GM19099 (cell line): ENCODE measurements around the gene LARP4B.

Experiments
- POLR2A ChIP-seq: IDR thresholded peaks from 3 replicates; pipeline ENCODE4 v1.6.1; 2011; ENCODE audit warnings: low read depth; ENCODE audit not compliant: insufficient read length; ENCODE audit errors: extremely low read depth

LARP4B gene

DNA sequence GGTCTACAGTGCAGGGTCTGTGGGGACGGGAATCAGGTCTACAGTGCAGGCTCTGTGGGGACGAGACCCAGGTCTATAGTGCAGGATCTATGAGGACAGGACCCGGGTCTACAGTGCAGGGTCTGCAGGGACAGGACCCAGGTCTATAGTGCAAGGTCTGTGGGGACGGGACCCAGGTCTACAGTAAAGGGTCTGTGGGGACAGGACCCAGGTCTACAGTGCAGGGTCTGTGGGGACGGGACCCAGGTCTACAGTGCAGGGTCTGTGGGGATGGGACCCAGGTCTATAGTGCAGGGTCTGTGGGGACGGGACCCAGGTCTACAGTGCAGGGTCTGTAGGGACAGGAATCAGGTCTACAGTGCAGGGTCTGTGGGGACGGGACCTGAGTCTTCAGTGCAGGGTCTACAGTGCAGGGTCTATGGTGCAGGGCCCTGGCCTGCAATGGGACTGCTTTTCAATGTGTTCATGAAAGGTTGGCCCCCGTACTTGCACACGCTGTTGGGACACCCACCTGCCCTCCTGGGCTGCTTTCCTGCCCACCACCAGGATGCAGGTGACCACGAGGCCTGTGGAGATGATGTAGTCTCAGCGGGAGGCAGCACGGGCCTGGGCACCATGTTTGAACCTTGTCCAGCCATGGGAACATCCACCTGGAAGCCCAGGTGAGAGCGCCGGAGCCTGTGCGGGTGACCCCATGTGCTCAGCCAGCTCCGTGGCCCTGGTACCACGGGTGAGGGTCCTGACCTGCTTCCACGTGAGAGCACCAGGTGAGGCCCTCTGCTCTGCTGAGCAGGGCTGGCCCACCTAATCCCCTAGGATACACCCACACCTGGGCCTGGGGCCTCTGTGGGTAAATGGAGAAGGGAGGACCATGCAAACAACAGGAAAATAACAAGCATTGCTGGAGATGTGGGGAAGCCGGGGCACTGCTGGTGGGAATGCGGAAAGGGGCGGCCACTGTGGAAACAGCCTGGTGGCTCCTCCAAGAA is 150.7 kb downstream of the LARP4B start:
- no peak for TF ChIP-seq POLR2A

GRCh38 chr10:778626-779330 is 152.7 kb downstream of the LARP4B start:
- no peak for TF ChIP-seq POLR2A

DNA sequence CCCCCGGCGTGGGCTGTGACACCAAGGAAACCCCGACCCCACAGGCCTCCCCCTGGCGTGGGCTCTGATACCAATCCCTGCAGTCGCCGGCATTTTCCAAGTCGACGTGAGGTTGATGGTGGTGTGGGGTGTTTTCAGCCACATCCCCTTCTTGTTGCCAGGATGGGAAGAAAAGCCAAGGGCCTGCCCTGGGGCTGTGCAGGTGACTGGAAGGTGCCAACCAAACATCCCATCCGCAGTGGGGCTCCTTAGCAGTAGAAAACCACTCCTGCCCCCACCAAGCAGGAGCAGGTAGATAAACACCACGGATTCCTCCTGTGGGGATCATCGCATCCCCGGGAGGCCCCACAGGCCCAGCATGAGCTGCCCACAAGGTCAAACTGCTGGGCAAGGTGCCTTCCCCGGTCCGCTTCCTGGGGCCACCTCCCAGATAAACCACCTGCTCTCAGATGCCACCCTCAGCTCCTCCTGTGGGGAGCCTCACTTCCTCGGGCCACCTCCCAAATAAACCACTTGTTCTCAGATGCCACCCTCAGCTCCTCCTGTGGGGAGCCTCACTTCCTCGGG is 153.5 kb downstream of the LARP4B start:
- no peak for TF ChIP-seq POLR2A

- no peak for TF ChIP-seq POLR2A
These were observed 154.7 kb downstream of the LARP4B start for GRCh38 chr10:776772-777171.

GRCh38 chr10:775245-776075 is 156.0 kb downstream of the LARP4B start:
- no peak for TF ChIP-seq POLR2A

DNA sequence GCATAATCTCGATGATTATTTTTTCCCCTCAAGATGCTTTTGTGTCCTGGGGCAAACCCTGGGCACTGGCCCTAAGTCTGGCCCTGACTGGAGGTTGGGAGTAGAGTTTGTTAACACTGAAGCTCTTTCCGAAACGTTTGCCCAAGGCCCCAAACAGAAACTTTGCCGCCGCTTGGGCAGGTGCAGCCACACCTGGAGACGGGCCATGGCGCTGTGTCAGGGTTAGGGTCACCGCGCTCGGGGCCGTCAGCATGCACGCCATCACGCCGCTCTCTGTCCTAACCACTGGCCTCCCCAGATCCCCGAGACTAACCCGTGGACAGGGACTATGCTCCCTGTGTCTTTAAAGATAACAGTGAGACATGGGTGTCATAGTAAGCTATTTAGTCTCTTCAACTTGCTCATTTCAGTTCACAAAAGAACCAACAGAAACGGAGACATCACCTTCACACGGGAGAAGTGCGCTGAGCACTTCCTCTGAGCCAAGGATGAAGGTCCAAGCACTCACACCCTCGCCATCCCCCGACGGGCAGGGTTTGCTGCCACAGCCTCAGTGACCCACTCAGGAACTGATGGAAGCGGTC is 156.8 kb downstream of the LARP4B start:
- no peak for TF ChIP-seq POLR2A

- TF ChIP-seq POLR2A = no peak
These were observed 157.3 kb downstream of the LARP4B start for GRCh38 chr10:774223-774622.

GRCh38 chr10:773562-774161 is 157.8 kb downstream of the LARP4B start:
- no peak for TF ChIP-seq POLR2A

- no peak for TF ChIP-seq POLR2A
These were observed 159.3 kb downstream of the LARP4B start for GRCh38 chr10:772227-772637.

DNA sequence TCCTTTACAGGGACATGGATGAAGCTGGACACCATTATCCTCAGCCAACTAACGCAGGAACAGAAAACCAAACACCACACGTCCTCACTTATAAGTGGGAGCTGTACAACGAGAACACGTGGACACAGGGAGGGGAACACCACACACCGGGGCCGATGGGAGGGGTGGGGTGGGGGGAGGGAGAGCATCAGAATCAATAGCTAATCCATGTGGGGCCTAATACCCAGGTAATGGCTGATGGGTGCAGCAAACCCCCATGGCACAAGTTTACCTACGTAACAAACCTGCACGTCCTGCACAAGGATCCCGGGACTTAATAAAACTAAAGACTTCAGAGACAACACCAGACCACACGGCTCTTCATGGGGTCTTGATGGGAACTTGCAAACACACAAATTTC is 159.9 kb downstream of the LARP4B start:
- no peak for TF ChIP-seq POLR2A

GRCh38 chr10:770975-771374 is 160.5 kb downstream of the LARP4B start:
- no peak for TF ChIP-seq POLR2A

DNA sequence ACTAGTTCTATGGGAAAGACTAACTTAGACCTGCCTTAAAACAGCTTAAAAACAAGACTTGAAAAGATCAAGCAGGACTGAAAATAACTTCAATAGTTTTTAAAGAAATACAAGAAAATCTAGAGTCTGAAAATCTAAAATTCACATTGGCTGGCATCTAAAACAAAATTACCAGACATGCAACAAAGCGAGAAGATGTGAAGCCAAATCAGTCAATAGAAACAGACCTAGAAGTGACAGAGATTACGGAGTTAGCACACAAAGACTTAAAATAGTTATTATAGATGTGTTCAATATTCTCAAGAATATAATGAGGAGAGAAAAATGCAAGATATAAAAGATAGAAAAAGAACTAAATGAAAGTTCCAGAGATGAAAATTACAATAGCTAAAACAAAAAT is 163.7 kb downstream of the LARP4B start:
- no peak for TF ChIP-seq POLR2A

DNA sequence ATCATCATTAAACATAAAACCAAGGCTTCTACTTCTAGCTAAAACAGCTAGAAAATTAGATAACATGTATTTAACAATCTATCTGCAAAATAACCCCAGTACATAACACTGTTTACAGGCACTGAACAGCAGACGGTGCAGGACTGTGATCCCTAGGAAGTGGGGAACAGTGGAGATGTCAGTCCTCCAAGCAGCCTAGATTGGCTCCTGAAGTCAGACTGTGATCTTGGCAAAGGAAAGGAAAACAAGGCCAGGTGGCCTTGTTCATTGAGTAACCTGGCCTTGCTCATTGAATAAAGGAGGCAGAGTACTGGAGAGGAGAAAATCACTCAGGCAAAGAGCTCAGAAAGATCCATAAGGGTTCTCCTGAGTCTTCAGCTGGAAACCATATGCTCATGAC is 164.3 kb downstream of the LARP4B start:
- TF ChIP-seq POLR2A = no peak

DNA sequence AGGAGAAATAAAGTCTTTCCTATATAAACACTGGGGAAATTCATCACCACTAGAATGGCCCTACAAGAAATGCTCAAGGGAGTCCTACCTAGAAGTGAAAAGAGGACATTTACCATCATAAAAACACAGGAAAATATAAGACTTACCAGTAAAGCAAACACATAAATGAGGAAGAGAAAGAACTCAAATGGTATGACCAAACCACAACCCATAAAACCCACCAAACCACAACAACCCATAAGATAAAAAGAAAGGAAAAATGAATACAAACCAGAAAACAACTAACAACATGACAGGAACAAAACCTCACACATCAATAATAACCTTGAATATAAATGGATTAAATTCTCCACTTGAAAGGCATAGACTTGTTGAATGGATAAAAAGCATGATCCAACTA is 170.1 kb downstream of the LARP4B start:
- no peak for TF ChIP-seq POLR2A
